ENCODE data around the gene MARCHF3.

The MARCHF3 gene

GRCh38 chr5:126995689-126996088 is 34.7 kb downstream of the MARCHF3 start:
- Mint-ChIP-seq H3K36me3 (ENCODE audit: low read depth) (peaks cover 4% of the 10 kb centered on the region), H3K9me3 (peaks cover 6% of the 10 kb centered on the region), H3K4me1 (ENCODE audit: low read depth) (peaks cover 11% of the 10 kb centered on the region), H3K27me3 (ENCODE audit: low read depth) (no peaks in the 10 kb centered on the region), H3K27ac (no peak overlapping the region), H3K4me3 (no peak overlapping the region)

GRCh38 chr5:126995039-126995438 is 35.3 kb downstream of the MARCHF3 start:
- H3K4me1 Mint-ChIP-seq (ENCODE audit: low read depth): peaks cover 11% of the 10 kb centered on the region
- peaks cover 6% of the 10 kb centered on the region for H3K9me3 Mint-ChIP-seq
- peaks cover 5% of the 10 kb centered on the region for H3K36me3 Mint-ChIP-seq (ENCODE audit: low read depth)
- no peaks in the 10 kb centered on the region for H3K27me3 Mint-ChIP-seq (ENCODE audit: low read depth)
- no peak overlapping the region for H3K4me3 Mint-ChIP-seq
- H3K27ac Mint-ChIP-seq: no peak overlapping the region

GRCh38 chr5:126994485-126994884 is 35.9 kb downstream of the MARCHF3 start:
- Mint-ChIP-seq H3K27ac (no peak overlapping the region), H3K4me3 (no peak overlapping the region), H3K36me3 (ENCODE audit: low read depth) (peaks cover 5% of the 10 kb centered on the region), H3K9me3 (peaks cover 6% of the 10 kb centered on the region), H3K4me1 (ENCODE audit: low read depth) (peaks cover 12% of the 10 kb centered on the region), H3K27me3 (ENCODE audit: low read depth) (no peaks in the 10 kb centered on the region)

- Mint-ChIP-seq H3K4me1 (ENCODE audit: low read depth) (peaks cover 18% of the 10 kb centered on the region), H3K4me3 (peak overlapping the region; percentile 46), H3K27me3 (ENCODE audit: low read depth) (no peaks in the 10 kb centered on the region), H3K36me3 (ENCODE audit: low read depth) (peaks cover 4% of the 10 kb centered on the region), H3K27ac (peak overlapping the region; percentile 83), H3K9me3 (peaks cover 6% of the 10 kb centered on the region)
These were observed 42.3 kb downstream of the MARCHF3 start for GRCh38 chr5:126988021-126988569.

- Mint-ChIP-seq H3K9me3 (peaks cover 6% of the 10 kb centered on the region), H3K4me1 (ENCODE audit: low read depth) (peaks cover 21% of the 10 kb centered on the region), H3K4me3 (no peak overlapping the region), H3K27ac (peak overlapping the region; percentile 83), H3K27me3 (ENCODE audit: low read depth) (no peaks in the 10 kb centered on the region), H3K36me3 (ENCODE audit: low read depth) (peaks cover 4% of the 10 kb centered on the region)
These were observed 43.0 kb downstream of the MARCHF3 start for GRCh38 chr5:126987271-126987899.

GRCh38 chr5:126984632-126985031 is 45.7 kb downstream of the MARCHF3 start:
- H3K27ac Mint-ChIP-seq: no peak overlapping the region
- H3K4me1 Mint-ChIP-seq (ENCODE audit: low read depth): peaks cover 26% of the 10 kb centered on the region
- H3K36me3 Mint-ChIP-seq (ENCODE audit: low read depth): peaks cover 2% of the 10 kb centered on the region
- no peak overlapping the region for H3K4me3 Mint-ChIP-seq
- no peaks in the 10 kb centered on the region for H3K27me3 Mint-ChIP-seq (ENCODE audit: low read depth)
- H3K9me3 Mint-ChIP-seq: no peaks in the 10 kb centered on the region

- no peaks in the 10 kb centered on the region for H3K9me3 Mint-ChIP-seq
- no peaks in the 10 kb centered on the region for H3K27me3 Mint-ChIP-seq (ENCODE audit: low read depth)
- H3K27ac Mint-ChIP-seq: no peak overlapping the region
- peaks cover 2% of the 10 kb centered on the region for H3K36me3 Mint-ChIP-seq (ENCODE audit: low read depth)
- no peak overlapping the region for H3K4me3 Mint-ChIP-seq
- peaks cover 23% of the 10 kb centered on the region for H3K4me1 Mint-ChIP-seq (ENCODE audit: low read depth)
These were observed 46.5 kb downstream of the MARCHF3 start for GRCh38 chr5:126983874-126984266.

- Mint-ChIP-seq H3K4me1 (ENCODE audit: low read depth) (peaks cover 19% of the 10 kb centered on the region), H3K27ac (no peak overlapping the region), H3K9me3 (no peaks in the 10 kb centered on the region), H3K4me3 (no peak overlapping the region), H3K36me3 (ENCODE audit: low read depth) (no peaks in the 10 kb centered on the region), H3K27me3 (ENCODE audit: low read depth) (no peaks in the 10 kb centered on the region)
These were observed 47.2 kb downstream of the MARCHF3 start for GRCh38 chr5:126982926-126983873.

- no peaks in the 10 kb centered on the region for H3K36me3 Mint-ChIP-seq (ENCODE audit: low read depth)
- H3K27me3 Mint-ChIP-seq (ENCODE audit: low read depth): no peaks in the 10 kb centered on the region
- H3K9me3 Mint-ChIP-seq: no peaks in the 10 kb centered on the region
- H3K4me1 Mint-ChIP-seq (ENCODE audit: low read depth): peaks cover 10% of the 10 kb centered on the region
- H3K4me3 Mint-ChIP-seq: no peak overlapping the region
- H3K27ac Mint-ChIP-seq: no peak overlapping the region
These were observed 48.2 kb downstream of the MARCHF3 start for GRCh38 chr5:126982202-126982601.

- H3K9me3 Mint-ChIP-seq: no peaks in the 10 kb centered on the region
- H3K27ac Mint-ChIP-seq: no peak overlapping the region
- H3K4me3 Mint-ChIP-seq: no peak overlapping the region
- no peaks in the 10 kb centered on the region for H3K36me3 Mint-ChIP-seq (ENCODE audit: low read depth)
- H3K27me3 Mint-ChIP-seq (ENCODE audit: low read depth): no peaks in the 10 kb centered on the region
- H3K4me1 Mint-ChIP-seq (ENCODE audit: low read depth): peaks cover 11% of the 10 kb centered on the region
These were observed 48.7 kb downstream of the MARCHF3 start for GRCh38 chr5:126981701-126982100.

- Mint-ChIP-seq H3K4me1 (ENCODE audit: low read depth) (peaks cover 16% of the 10 kb centered on the region), H3K27me3 (ENCODE audit: low read depth) (no peaks in the 10 kb centered on the region), H3K36me3 (ENCODE audit: low read depth) (no peaks in the 10 kb centered on the region), H3K4me3 (no peak overlapping the region), H3K9me3 (no peaks in the 10 kb centered on the region), H3K27ac (no peak overlapping the region)
These were observed 49.1 kb downstream of the MARCHF3 start for GRCh38 chr5:126981222-126981621.

GRCh38 chr5:126978258-126978657 is 52.1 kb downstream of the MARCHF3 start:
- Mint-ChIP-seq H3K27me3 (ENCODE audit: low read depth) (no peaks in the 10 kb centered on the region), H3K9me3 (no peaks in the 10 kb centered on the region), H3K27ac (no peak overlapping the region), H3K4me3 (no peak overlapping the region), H3K4me1 (ENCODE audit: low read depth) (peaks cover 27% of the 10 kb centered on the region), H3K36me3 (ENCODE audit: low read depth) (no peaks in the 10 kb centered on the region)

GRCh38 chr5:126976520-126977172 is 53.7 kb downstream of the MARCHF3 start:
- H3K4me1 Mint-ChIP-seq (ENCODE audit: low read depth): peaks cover 35% of the 10 kb centered on the region
- no peak overlapping the region for H3K27ac Mint-ChIP-seq
- no peaks in the 10 kb centered on the region for H3K9me3 Mint-ChIP-seq
- H3K27me3 Mint-ChIP-seq (ENCODE audit: low read depth): no peaks in the 10 kb centered on the region
- no peaks in the 10 kb centered on the region for H3K36me3 Mint-ChIP-seq (ENCODE audit: low read depth)
- no peak overlapping the region for H3K4me3 Mint-ChIP-seq

- Mint-ChIP-seq H3K4me1 (ENCODE audit: low read depth) (peaks cover 40% of the 10 kb centered on the region), H3K27ac (no peak overlapping the region), H3K4me3 (no peak overlapping the region), H3K27me3 (ENCODE audit: low read depth) (no peaks in the 10 kb centered on the region), H3K9me3 (no peaks in the 10 kb centered on the region), H3K36me3 (ENCODE audit: low read depth) (peaks cover 1% of the 10 kb centered on the region)
These were observed 54.6 kb downstream of the MARCHF3 start for GRCh38 chr5:126975796-126976195.
